ENCODE data around the gene VSTM2B.

VSTM2B gene

DNA sequence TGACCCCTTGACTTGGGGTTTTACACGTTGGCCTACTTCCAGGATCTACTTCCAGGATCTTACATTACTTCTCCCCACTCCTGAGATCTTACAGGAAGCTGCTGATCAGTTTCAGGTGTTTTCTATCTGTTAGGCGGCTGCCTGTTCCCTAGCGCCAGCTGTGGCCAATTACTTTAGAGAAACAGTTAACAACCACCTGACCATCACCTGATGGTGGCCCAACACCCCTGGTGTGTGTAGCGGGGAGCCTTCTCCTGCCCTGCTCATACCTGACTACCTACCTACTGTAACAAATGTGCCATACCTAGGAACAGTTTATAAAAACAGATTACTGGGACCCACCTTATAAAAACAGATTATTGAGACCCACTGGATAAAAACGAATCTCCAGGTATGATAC is 77.5 kb downstream of the VSTM2B start:
- no peak for DNase-seq

DNA sequence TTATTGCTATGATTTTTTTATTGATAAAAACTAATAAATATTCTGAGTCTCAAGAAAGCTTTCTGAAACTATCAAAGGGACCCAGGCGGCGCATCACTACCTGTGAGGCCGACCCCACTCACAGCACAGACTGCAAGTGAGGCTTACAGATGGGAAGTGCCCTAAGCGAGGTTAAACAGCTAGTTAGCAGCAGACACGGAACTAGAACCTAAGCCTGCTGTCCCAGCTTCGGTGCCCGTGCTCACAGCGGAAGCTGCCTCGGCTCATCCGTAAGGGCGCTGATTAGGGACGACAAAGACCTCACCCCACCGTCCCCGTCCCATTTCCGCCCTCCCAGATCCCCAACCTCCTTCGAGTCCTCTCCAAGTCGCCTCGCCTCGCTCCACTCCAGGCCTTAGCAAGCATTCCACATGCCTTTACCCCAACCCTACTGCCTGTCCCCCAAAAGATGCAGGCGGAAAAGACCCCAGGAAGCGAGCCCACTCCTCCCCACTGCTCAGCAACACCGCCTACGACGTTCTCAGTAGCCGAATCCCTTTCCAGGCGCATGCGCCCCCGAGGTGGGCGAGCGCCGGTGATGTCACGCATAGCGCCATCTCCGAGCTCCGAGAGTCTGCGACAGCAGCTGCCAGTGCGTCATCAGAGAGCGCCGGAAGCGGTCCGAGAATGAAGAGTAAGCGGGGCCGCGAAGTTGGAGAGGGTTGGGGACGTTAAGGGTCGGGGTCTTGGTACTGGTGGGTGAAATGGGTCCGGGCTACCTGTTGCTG is 80.0 kb downstream of the VSTM2B start, which contains the start of gene POP4:
Gene POP4, plus strand, starts transcription at position 631 of the 767 bp plus-strand sequence. Its CDS starts 36 bp downstream, at position 667.
- peak; percentile 93 for DNase-seq

DNA sequence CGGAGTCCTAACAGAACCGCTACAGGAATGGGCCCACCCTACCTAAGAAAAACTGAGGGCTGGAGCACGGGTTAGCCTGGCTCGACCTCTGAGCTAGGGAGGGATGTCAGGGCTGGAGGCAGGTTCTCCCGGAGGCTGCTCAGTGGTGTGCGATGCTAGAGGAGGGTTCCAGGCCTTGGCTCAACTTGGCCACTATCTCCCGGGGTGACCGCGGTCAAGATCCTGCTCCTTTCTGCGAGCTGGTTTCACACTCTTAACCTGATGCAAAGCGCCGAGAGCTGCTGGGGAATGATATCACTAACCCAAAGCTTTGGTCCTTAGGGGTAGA is 80.6 kb downstream of the VSTM2B start:
- no peak for DNase-seq

- DNase-seq: no peak
These were observed 83.8 kb downstream of the VSTM2B start for GRCh38 chr19:29609636-29610035.

DNA sequence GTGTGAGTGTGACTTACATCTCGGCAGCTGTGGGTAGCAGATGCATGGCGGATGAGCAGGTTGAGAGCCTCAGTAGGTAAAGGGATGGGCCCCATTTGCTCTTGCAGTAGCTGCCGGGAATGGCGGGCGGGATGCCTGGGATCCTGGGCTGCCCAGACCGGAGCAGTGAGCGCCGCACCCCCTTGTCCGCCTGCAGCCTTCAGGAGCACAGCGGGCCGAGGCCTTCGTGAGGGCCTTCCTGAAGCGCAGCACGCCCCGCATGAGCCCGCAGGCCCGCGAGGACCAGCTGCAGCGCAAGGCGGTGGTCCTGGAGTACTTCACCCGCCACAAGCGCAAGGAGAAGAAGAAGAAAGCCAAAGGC is 84.4 kb downstream of the VSTM2B start:
- DNase-seq: no peak

DNA sequence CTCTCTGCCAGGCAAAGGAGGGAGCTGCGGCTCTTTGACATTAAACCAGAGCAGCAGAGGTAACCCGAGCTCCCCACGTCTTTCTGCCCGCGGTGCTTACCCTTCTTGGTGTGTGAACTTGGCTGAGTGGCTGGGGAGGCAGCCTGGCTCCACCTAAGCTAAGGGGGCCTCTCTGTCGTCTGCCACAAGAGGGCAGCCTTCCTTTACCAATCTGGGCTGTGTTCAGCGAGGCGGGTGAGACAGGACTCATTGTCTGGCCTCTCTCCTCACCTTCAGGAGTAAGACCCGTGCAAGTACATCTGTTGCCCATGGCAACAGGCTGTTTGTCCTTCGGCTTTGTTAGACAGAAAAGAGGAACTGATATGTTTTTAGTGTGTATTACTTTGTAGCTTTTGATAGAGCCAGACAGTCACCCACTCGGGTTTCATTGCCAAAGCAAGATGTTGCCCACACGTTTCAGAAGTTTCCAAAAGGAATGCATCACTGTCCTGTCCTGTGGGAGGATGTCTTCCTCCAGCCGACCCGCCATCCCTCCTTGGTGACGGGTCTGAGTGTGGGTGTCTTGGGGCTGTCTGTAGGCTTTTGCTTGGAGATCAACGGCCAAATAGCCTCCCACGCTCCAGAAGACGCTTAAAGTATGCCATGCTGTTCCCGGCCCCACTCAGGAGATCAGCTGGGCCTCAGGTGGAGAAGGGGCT is 84.9 kb downstream of the VSTM2B start:
- DNase-seq: peak; percentile 69

DNA sequence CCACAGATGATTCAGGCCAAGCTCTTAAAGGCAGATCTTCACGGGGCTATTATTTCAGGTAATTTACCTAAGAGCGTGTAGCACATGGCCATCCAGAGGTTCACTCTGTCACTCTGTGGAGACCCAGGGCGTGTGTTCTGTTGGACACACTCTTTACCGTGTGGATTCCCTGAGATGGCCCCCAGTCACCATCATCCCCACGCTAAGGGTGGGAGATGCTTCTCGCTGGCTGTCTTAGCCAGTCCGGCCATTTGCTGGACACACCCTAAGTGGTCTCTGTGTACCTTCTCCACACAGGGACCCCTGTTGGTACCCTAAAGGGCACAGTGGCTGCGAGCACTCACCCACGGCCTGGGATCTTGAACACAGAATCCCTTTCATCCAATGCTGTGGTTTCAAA is 86.3 kb downstream of the VSTM2B start:
- no peak for DNase-seq

GRCh38 chr19:29612801-29613595 is 87.2 kb downstream of the VSTM2B start:
- DNase-seq: no peak

DNA sequence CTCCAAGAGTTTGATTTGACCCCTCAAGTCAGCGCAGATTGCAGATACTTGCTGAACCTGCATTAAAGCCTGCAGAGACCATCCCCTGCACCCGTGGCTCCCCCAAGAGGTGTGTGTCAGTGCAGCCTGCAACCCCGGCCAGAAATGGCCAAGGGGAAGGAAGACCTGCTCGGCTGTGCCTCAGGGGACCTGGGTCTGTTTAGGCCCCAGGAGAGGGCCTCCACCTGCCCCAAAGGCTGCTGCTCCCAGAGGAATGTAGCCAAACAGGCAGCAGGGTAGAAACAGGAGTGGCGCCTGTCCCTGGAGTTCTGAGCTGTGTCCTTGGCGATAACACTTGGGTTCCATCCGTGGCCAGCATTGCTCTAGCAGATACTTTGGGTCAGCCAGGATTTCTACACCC is 88.3 kb downstream of the VSTM2B start:
- no peak for DNase-seq

Data from NCI-H2029 (cell line).